LHCN-M2 (cell line): ENCODE measurements around the gene RGS19. TPM values are rescaled to one million over a fixed set of nuclear protein-coding genes. Genes with fewer than 3 reads are reported as not detected.

Experiments
- total RNA-seq: library from RNA; depleted of rRNA; stranded (reverse); fragments of >200 nt; gene quantifications from 2 replicates; pipeline ENCODE4 v1.2.3, GENCODE V29; 2014; rRNA removed

Gene RGS19
- total RNA-seq, 1 experiment from 2014 or later: 26.9 TPM

Other genes with a start within 250 kb of the RGS19 start
- gene ZBTB46, start 248.3 kb downstream of the RGS19 start, total RNA-seq: 7.6 and 9.1 TPM in 2 replicates
- gene ABHD16B, start 218.0 kb downstream of the RGS19 start, total RNA-seq: not detected in 2 replicates
- 118 and 119 TPM in 2 replicates for gene TPD52L2, start 214.2 kb downstream of the RGS19 start, total RNA-seq
- 63.2 and 64.1 TPM in 2 replicates for gene DNAJC5, start 184.4 kb downstream of the RGS19 start, total RNA-seq
- gene UCKL1, start 123.1 kb downstream of the RGS19 start, total RNA-seq: 17.4 and 22.8 TPM in 2 replicates
- gene ZNF512B, start 109.6 kb downstream of the RGS19 start, total RNA-seq: 10.7 and 13.2 TPM in 2 replicates
- gene SAMD10, start 99.9 kb downstream of the RGS19 start, total RNA-seq: 1.2 and 3.1 TPM in 2 replicates
- gene PRPF6, start 98.4 kb downstream of the RGS19 start, total RNA-seq: 50.1 and 60.4 TPM in 2 replicates
- 0.17 and 0.19 TPM in 2 replicates for gene C20orf204, start 43.3 kb downstream of the RGS19 start, total RNA-seq
- not detected in 2 replicates for gene SOX18, start 29.9 kb downstream of the RGS19 start, total RNA-seq
- gene TCEA2, start 16.3 kb downstream of the RGS19 start, total RNA-seq: 30.7 and 41.1 TPM in 2 replicates
- 0.92 and 1.2 TPM in 2 replicates for gene OPRL1, start 564 bp upstream of the RGS19 start, total RNA-seq
- 0.40 and 1.7 TPM in 2 replicates for gene LKAAEAR1, start 4.9 kb upstream of the RGS19 start, total RNA-seq
- gene NPBWR2, start 28.0 kb upstream of the RGS19 start, total RNA-seq: not detected in 2 replicates
- not detected in 2 replicates for gene MYT1, start 84.9 kb upstream of the RGS19 start, total RNA-seq
- gene PCMTD2, start 176.2 kb upstream of the RGS19 start, total RNA-seq: 39.1 and 56.6 TPM in 2 replicates